Activated naive CD8-positive, alpha-beta T cell treated with anti-CD3 and anti-CD28 coated beads, Interleukin-2, amount 50 U/mL, for 16 hours (primary cell): ENCODE results near the gene WDR81.
A peak's percentile ranks its signal among the peaks of the same experiment; 100 is the strongest.
"Not testable (repeated sequence)": the region's sequence is repeated elsewhere in the genome, so short reads cannot be mapped to it uniquely, and the experiment has no call there.

ENCODE experiments used
- DNase-seq: peaks from one replicate; pipeline ENCODE4 v3.0.0-alpha.2; 2020; ENCODE audit warnings: low read depth, low spot score

The WDR81 gene

DNA sequence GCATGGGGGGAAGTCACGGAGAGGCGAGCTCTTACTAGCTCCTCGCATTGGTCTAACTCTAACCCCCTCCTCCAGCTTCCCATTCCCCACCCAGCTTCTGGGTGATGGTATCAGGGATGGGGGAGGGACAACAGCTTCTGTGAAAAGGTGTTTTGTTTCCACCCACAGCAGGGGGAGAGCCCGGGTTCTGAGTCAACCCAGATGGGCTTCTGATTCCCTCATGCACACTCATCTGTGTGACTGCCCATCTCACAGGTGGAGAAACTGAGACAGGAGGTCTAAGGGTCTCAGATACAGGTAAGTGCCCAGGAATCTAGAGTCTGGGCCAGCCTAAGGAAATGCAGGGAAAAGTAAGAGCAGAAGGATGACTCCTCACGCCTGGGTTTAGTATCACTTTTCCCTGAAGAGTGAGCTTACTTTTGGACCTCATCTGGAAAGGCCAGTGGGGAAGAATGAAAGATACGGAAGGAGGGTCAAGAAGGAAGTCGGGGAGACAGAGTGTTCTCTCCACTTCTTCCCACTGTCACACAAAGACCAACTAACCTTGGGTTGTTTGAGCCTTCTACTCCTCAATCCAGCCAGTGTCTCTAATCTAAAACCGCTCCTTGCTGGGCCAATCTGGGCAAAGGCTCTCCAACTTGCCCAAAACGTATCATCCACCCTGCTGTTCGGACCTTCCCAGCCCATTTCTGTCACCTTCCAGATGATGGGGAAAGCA is 11.2 kb upstream of the WDR81 start:
- no peak for DNase-seq

DNA sequence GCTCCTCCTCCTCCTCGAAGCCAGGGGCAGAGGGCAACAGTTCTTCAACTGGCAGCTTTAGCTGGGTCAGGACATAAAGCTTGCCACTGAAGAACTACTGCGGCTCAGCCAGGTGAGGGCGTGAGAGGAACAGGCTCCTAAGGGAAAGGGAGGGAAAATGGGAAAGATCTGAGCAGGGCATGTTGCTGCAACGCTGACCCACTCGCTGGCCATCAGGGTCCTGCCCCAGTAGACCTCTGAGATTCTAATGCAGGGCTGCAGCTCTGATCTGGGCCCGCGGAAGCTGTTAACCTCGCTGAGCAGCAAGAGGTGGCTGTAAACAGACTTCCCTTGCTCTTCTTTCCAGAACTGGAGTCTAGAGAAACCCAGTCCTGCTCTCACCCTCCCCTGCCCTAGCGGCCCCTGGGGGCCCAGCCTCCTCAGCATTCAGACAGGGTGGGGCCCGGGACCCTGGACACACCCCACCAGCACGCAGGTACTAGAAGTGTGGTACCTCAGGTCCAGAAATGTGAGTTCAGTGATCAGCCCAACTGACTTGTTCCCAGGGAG is 10.6 kb upstream of the WDR81 start:
- DNase-seq = no peak

DNA sequence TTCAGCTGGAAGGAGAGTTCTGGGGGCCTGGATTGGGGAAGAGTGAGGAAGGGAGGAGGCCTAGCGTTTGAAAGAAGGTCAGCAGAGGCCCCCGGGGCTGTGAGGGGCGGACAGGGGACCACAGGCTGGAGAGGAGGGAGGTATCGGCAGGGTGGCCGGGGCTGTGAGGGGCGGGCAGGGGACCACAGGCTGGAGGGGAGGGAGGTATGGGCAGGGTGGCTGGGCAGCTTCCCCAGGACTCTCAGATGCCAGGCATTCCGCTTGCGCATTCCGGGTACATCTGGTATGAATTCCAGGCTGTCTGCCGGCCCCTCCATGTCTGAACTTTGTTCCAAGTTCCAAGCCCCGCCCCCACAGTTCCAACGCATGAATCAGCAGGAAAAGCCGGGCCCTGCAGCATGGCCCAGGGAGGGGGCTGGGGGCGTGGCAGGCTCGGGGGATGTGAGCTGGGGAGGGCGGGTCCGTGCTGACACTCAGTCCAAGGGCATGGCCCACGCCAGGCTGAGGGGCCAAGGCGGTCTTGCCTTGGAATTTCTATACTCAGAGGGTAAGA is 10.0 kb upstream of the WDR81 start:
- no peak for DNase-seq

GRCh38 chr17:1714980-1715802 is 9.3 kb upstream of the WDR81 start:
- no peak for DNase-seq

DNA sequence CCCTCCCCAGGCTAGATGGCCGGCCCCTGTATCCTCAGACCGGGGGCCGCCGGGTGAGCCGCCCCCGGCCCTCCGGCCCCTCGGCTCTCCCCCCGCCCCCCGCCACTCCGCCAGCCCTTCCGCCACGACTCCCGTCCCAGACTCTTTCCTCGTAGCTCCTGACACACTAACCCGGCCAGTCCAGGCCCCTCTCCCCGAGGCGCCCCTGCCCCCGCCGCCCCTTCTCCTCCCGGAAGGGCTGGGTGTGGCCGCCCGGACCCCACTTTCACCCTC is 8.8 kb upstream of the WDR81 start:
- DNase-seq = no peak

- DNase-seq = peak; percentile 100
These were observed 8.2 kb upstream of the WDR81 start for GRCh38 chr17:1716076-1716911.

- peak; percentile 75 for DNase-seq
These were observed 7.4 kb upstream of the WDR81 start for GRCh38 chr17:1716912-1717695.

DNA sequence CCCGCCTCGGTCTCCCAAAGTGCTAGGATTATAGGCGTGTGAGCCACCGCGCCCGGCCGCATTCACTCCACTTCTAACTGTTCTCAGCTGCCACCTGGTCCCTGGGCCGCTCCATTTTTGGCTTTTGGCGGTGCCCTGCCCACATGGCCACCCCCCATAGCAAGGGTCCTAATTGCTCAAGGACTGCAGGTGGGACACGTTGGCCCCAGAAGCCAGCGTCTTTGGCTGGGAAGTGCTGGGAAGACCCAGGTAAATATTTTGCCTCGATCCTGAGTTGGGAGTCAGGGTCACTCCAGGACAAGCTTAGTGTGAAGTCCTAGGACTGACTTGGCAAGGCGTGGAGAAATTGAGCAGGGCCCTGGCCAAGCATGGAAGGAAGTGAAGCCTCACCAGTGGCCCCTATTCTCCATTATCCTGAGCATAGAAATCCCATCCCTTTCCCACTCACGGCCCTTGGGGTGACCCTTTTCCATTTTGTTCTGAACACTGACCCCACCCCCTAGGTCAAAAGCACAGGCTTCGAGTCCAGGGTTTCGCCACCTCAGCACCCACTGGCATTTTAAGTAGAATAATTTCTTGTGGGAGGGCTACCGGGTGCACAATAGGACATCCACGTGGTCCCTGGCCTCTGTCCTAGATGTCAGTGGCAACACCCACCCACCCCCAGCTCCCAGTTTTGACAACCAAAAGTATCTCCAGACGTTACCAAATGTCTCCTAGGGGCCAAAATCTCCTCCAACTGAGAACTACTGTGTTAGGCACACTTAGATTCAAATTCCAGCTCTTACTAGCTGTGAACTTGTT is 5.9 kb upstream of the WDR81 start:
- no peak for DNase-seq

- DNase-seq = peak; percentile 29
These were observed 3.6 kb upstream of the WDR81 start for GRCh38 chr17:1720856-1721386.

GRCh38 chr17:1722022-1722421 is 2.5 kb upstream of the WDR81 start:
- DNase-seq = not testable (repeated sequence)

DNA sequence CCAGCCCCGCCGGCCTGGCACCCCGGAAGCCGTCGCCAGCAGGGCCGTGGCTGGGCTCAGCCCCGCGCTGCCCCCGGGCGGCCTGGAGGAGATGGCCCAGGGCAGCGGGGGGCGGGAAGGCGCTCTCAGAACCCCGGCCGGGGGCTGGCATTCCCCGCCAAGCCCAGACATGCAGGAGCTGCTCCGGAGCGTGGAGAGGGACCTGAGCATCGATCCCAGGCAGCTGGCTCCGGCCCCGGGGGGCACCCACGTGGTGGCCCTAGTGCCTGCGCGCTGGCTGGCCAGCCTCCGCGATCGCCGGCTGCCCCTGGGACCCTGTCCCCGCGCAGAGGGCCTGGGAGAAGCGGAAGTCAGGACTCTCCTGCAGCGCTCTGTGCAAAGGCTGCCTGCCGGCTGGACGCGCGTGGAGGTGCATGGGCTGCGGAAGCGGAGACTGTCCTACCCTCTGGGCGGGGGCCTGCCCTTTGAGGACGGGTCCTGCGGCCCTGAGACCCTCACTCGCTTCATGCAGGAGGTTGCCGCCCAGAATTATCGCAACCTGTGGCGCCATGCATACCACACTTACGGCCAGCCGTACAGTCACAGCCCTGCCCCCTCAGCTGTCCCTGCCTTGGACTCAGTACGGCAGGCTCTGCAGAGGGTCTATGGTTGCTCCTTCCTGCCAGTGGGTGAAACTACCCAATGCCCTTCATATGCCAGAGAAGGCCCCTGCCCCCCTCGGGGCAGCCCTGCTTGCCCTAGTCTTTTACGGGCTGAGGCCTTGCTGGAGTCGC is 551 bp downstream of the WDR81 start:
- DNase-seq = no peak

- DNase-seq = no peak
These were observed 1.4 kb downstream of the WDR81 start for GRCh38 chr17:1725642-1726511.

DNA sequence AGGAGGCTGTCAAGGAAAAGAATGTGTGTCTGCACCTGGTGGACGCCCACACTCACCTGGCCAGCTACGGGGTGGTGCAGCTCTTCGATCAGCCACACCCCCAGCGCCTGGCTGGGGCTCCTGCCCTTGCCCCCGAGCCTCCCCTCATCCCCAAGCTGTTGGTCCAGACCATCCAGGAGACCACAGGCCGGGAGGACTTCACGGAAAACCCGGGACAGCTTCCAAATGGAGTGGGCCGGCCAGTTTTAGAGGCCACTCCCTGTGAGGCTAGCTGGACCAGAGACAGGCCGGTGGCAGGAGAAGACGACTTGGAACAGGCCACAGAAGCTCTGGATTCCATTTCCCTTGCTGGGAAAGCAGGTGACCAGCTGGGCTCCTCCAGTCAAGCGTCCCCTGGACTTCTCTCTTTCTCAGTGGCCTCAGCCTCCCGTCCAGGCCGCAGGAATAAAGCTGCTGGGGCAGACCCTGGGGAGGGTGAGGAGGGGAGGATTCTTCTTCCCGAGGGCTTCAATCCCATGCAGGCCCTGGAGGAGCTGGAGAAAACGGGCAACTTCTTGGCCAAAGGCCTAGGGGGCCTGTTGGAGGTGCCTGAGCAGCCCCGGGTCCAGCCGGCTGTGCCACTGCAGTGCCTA is 2.2 kb downstream of the WDR81 start:
- DNase-seq = no peak

GRCh38 chr17:1727258-1727789 is 2.8 kb downstream of the WDR81 start:
- DNase-seq = no peak

- DNase-seq = no peak
These were observed 3.5 kb downstream of the WDR81 start for GRCh38 chr17:1727876-1728630.

DNA sequence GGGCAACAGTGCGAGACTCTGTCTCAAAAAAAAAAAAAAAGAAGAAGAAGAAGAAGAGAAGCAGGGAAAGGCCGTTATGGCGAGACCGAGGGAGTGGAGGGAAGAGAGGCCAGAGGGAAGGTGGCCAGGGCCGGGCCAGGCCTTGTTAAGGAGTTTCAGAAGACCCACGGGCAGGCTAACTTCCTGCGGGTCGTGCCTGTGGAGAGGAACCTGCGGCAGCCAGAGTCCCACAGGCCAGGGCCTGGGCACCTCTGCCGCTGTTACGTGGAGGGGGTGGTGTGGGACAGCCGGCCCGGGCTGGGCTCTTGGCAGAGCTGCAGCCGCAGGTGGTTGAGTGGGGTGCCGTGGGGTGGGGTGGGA is 5.4 kb downstream of the WDR81 start:
- DNase-seq = no peak
